Measurements from ENCODE around the gene SMTNL2. TPM values are rescaled to one million over a fixed set of nuclear protein-coding genes. Genes with fewer than 3 reads are reported as not detected.

Gene SMTNL2
- total RNA-seq, 1 donor from 2014 or later, result 1.7 TPM

- Mint-ChIP-seq H3K36me3 (ENCODE audit: unreplicated experiment) (peaks cover 16% of the 10 kb centered on the region), H3K27me3 (ENCODE audit: unreplicated experiment) (no peaks in the 10 kb centered on the region), H3K9me3 (ENCODE audit: unreplicated experiment) (no peaks in the 10 kb centered on the region), H3K4me3 (ENCODE audit: unreplicated experiment) (no peak overlapping the region), H3K4me1 (ENCODE audit: unreplicated experiment) (no peaks in the 10 kb centered on the region), H3K27ac (ENCODE audit: unreplicated experiment) (no peak overlapping the region)
- no peak for DNase-seq (ENCODE audit: extremely low spot score, unreplicated experiment)
- no peak for TF ChIP-seq CTCF (IDR thresholded peaks at IDR 0.05)
Measured at GRCh38 chr17:4542003-4542725, 42.2 kb upstream of the SMTNL2 start.

GRCh38 chr17:4542726-4543191 is 41.6 kb upstream of the SMTNL2 start:
- Mint-ChIP-seq H3K9me3 (ENCODE audit: unreplicated experiment) (no peaks in the 10 kb centered on the region), H3K36me3 (ENCODE audit: unreplicated experiment) (peaks cover 18% of the 10 kb centered on the region), H3K27ac (ENCODE audit: unreplicated experiment) (no peak overlapping the region), H3K27me3 (ENCODE audit: unreplicated experiment) (no peaks in the 10 kb centered on the region), H3K4me3 (ENCODE audit: unreplicated experiment) (no peak overlapping the region), H3K4me1 (ENCODE audit: unreplicated experiment) (no peaks in the 10 kb centered on the region)
- no peak for DNase-seq (ENCODE audit: extremely low spot score, unreplicated experiment)
- no peak for TF ChIP-seq CTCF (IDR thresholded peaks at IDR 0.05)

GRCh38 chr17:4543557-4544026 is 40.7 kb upstream of the SMTNL2 start:
- peaks cover 18% of the 10 kb centered on the region for H3K36me3 Mint-ChIP-seq (ENCODE audit: unreplicated experiment)
- DNase-seq (ENCODE audit: extremely low spot score, unreplicated experiment), result no peak
- no peak overlapping the region for H3K27ac Mint-ChIP-seq (ENCODE audit: unreplicated experiment)
- no peaks in the 10 kb centered on the region for H3K9me3 Mint-ChIP-seq (ENCODE audit: unreplicated experiment)
- H3K27me3 Mint-ChIP-seq (ENCODE audit: unreplicated experiment), result no peaks in the 10 kb centered on the region
- no peak for TF ChIP-seq CTCF (IDR thresholded peaks at IDR 0.05)
- H3K4me3 Mint-ChIP-seq (ENCODE audit: unreplicated experiment), result no peak overlapping the region
- no peaks in the 10 kb centered on the region for H3K4me1 Mint-ChIP-seq (ENCODE audit: unreplicated experiment)

- Mint-ChIP-seq H3K36me3 (ENCODE audit: unreplicated experiment) (peaks cover 18% of the 10 kb centered on the region), H3K4me1 (ENCODE audit: unreplicated experiment) (no peaks in the 10 kb centered on the region), H3K4me3 (ENCODE audit: unreplicated experiment) (no peak overlapping the region), H3K27ac (ENCODE audit: unreplicated experiment) (no peak overlapping the region), H3K27me3 (ENCODE audit: unreplicated experiment) (no peaks in the 10 kb centered on the region), H3K9me3 (ENCODE audit: unreplicated experiment) (no peaks in the 10 kb centered on the region)
- DNase-seq (ENCODE audit: extremely low spot score, unreplicated experiment), result no peak
- TF ChIP-seq CTCF (IDR thresholded peaks at IDR 0.05), result no peak
Measured at GRCh38 chr17:4544135-4544950, 40.0 kb upstream of the SMTNL2 start.

GRCh38 chr17:4544951-4545216 is 39.4 kb upstream of the SMTNL2 start:
- Mint-ChIP-seq H3K36me3 (ENCODE audit: unreplicated experiment) (peaks cover 16% of the 10 kb centered on the region), H3K27me3 (ENCODE audit: unreplicated experiment) (no peaks in the 10 kb centered on the region), H3K4me1 (ENCODE audit: unreplicated experiment) (no peaks in the 10 kb centered on the region), H3K9me3 (ENCODE audit: unreplicated experiment) (no peaks in the 10 kb centered on the region), H3K27ac (ENCODE audit: unreplicated experiment) (no peak overlapping the region), H3K4me3 (ENCODE audit: unreplicated experiment) (no peak overlapping the region)
- TF ChIP-seq CTCF (IDR thresholded peaks at IDR 0.05), result no peak
- DNase-seq (ENCODE audit: extremely low spot score, unreplicated experiment), result no peak

All from osteocyte (in vitro differentiated cells).